Inflammatory macrophage (primary cell): ENCODE results near the gene CD160.
"Not testable (repeated sequence)": the region's sequence is repeated elsewhere in the genome, so short reads cannot be mapped to it uniquely, and the experiment has no call there.

Source experiments
- DNase-seq, 2 donors: peaks; one replicate each; pipeline ENCODE4 v3.0.0-alpha.2; 2020 to 2022

CD160 gene

GRCh38 chr1:145759721-145760120 is 40.4 kb downstream of the CD160 start:
- DNase-seq = no peak

DNA sequence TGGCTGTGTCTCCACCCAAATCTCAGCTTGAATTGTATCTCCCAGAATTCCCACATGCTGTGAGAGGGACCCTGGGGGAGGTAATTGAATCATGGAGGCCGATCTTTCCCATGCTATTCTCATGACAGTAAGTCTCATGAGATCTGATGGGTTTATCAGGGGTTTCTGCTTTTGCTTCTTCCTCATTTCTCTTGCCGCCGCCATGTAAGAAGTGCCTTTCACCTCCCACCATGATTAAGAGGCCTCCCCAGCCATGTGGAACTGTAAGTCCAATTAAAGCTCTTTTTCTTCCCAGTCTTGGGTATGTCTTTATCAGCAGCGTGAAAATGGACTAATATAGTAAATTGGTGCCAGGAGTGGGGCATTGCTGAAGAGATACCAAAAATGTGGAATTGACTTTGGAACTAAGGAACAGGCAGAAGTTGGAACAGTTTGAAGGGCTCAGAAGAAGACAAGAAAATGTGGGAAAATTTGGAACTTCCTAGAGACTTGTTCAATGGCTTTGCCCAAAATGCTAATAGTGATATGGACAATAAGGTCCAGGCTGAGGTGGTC is 41.2 kb downstream of the CD160 start:
- DNase-seq = not testable (repeated sequence)

GRCh38 chr1:145761498-145761897 is 42.2 kb downstream of the CD160 start:
- DNase-seq = not testable (repeated sequence)

GRCh38 chr1:145762001-145762400 is 42.7 kb downstream of the CD160 start:
- not testable (repeated sequence) for DNase-seq

- DNase-seq = not testable (repeated sequence)
These were observed 45.1 kb downstream of the CD160 start for GRCh38 chr1:145764231-145764940.

GRCh38 chr1:145765127-145765526 is 45.8 kb downstream of the CD160 start:
- not testable (repeated sequence) for DNase-seq

DNA sequence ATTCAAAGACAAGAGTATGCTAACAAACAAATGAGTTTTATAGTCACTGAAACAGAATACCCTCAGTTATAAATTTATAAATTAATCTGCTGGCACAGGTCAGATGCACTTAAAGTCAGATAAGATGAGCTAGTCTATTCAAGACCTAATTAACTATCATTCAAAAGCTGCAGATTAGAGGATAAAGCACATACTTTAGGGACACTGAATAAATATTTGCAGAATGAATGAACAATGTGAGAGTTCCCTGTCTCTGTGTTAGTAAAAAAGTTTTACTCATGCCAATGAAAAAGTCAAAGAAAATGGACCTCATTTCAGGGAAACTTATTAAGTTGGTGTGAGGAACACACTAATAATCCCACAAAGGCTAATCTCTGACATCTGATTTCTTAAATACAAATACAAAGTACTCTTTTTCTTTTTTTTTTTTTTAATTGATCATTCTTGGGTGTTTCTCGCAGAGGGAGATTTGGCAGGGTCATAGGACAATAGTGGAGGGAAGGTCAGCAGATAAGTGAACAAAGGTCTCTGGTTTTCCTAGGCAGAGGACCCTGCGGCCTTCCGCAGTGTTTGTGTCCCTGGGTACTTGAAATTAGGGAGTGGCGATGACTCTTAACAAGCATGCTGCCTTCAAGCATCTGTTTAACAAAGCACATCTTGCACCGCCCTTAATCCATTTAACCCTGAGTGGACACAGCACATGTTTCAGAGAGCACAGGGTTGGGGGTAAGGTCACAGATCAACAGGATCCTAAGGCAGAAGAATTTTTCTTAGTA is 46.5 kb downstream of the CD160 start:
- not testable (repeated sequence) for DNase-seq

DNA sequence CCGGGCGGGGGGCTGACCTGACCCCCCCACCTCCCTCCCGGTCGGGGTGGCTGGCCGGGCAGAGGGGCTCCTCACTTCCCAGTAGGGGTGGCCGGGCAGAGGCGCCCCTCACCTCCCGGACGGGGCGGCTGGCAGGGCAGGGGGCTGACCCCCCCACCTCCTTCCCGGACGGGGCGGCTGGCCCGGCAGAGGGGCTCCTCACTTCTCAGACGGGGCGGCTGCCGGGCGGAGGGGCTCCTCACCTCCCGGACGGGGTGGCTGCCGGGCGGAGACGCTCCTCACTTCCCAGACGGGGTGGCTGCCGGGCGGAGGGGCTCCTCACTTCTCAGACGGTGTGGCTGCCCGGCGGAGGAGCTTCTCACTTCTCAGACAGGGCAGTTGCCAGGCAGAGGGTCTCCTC is 47.6 kb downstream of the CD160 start:
- DNase-seq = not testable (repeated sequence)

DNA sequence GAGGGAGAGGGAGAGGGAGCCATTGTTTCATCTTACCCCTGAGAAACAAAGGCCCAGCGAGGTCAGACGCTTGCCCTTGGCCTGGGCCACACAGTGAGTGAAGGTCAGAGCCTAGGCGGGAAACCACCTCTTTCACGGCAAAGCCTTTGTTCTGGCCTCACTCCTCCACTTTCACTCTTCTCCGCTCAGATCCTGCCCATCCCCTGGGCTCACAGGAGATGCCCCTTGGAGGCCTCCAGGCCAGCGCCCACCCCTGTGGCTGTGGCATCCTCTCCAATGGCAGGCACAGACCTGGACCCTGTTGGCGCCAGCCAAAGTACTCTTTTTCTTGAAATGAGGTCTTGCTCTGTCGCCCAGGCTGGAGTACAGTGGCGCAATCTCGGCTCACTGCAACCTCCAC is 48.7 kb downstream of the CD160 start:
- not testable (repeated sequence) for DNase-seq

GRCh38 chr1:145771056-145771455 is 51.8 kb downstream of the CD160 start:
- no peak for DNase-seq

DNA sequence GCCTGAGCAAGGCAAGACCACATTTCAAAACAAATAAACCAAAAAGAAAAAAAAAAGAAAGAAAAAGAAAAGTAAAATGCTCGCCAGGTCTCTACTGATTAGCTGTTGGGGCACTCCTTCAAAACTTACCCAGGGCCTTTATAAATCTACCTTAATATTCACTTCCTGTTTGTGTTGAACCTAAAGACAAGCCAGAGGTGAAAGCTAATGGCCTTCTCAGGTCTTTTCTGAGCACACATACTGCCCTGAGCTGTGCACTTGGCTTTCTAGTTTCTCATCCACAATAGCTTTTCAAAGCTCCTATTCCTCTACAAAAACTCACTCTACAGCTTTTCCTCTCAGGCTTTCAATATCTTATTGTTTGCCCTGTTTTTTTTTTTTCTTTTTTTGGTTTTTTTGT is 54.1 kb downstream of the CD160 start:
- no peak for DNase-seq

DNA sequence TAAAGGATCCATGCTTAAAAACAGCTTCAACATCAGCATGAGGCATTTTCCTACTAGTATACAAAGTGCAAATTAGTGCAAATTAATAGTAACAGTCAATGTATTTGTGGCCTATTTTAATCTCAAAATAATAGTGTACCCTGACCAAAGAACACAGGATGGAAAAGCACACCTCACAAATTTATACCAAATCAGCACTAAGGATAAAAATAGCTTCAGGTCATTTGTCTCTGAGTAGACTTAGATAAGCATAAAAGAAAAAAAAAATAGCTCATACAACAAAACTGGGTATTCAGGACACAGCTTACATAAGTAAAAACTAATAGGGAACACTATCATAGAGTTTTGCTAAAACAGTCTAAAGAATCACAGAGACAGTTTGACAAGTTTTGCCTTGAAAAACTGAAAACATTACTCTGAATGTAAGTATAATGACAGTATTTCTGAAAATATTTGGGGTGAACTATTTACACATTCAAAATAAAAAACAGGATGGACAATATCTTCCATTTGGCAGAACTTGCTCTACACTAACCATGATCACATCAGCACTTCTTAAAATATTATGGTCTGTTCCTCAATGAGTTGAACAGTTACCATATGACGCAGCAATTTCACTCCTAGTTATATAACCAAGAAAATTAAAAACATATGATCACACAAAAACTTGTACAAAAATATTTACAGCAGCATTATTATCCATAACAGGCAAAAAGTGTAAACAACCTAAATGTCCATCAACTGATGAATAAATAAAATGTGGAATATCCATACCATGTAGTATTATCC is 58.3 kb downstream of the CD160 start:
- DNase-seq = no peak

- no peak for DNase-seq
These were observed 58.8 kb downstream of the CD160 start for GRCh38 chr1:145778146-145778540.

- no peak for DNase-seq
These were observed 63.2 kb downstream of the CD160 start for GRCh38 chr1:145782272-145783099.

DNA sequence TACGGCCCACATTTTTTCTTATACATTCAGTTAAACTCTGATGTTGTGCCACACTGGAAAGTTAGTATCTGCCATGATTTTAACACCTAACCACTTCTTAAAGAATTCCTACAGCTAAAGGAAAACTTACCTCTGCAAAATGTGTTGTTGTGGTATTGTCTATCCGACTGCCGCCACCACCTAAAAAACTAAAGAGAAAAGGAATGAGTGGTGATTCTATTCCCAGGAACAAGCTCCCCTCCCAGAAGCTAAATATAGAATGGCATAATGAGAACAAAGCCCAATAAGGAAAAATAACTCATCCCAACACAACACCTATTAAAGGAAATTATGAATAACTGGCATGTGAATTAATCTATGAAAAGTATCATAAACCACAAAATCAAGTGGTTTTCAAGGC is 65.1 kb downstream of the CD160 start:
- no peak for DNase-seq

DNA sequence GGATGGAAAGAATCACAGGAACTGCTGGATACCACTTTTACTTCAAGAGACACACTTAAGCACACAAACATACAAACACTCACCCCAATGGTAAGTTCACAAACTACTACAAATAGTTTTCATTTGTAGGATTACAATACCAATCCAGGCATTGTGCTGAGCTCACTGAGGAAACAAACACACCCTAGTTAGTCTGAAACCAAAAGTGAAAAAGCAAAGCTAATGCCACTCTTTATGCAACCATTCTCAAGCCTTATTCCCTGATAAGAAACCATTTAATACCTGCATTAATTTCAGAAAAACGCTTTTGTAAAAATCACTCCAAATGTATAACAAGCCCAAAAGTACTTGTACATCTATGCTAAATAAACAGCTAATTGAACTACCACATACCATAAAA is 66.2 kb downstream of the CD160 start:
- no peak for DNase-seq

DNA sequence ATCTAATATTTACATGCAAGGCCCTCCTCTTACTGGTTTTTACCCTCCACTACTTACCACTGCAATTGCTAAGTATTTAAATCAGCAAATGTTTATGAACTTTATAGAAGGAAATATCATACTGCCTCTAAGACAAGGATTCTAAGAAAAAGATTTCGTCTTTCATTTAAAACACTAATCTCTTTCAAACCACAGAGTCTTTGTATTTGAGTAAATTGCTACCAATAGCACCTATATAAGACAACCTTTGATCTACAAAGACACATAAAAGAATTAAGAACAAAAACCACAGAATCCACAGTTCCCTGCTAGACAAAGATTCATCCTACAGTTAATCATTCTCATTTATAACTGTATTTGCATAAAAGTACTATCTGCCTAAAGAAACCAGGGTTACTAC is 67.0 kb downstream of the CD160 start:
- no peak for DNase-seq

- DNase-seq = no peak
These were observed 69.3 kb downstream of the CD160 start for GRCh38 chr1:145788580-145788979.
